Omental fat pad (tissue), 4 donors: ENCODE measurements around the gene ADGRG6. TPM values are rescaled to one million over a fixed set of nuclear protein-coding genes. Genes with fewer than 3 reads are reported as not detected.

Experiments used
- ATAC-seq: fragments of 150-250 bp; one replicate; pipeline ENCODE4 v1.9.1; 2016; ENCODE audit warnings: mild to moderate bottlenecking, moderate library complexity; ENCODE audit not compliant: low FRiP score
- DNase-seq: peaks from one replicate; pipeline ENCODE4 v3.0.0-alpha.2; 2019; ENCODE audit warnings: low spot score
- total RNA-seq, 4 donors: library from RNA; depleted of rRNA; stranded (reverse); fragments of >200 nt; gene quantifications; one replicate each; pipeline ENCODE4 v1.1.0, GENCODE V29; 2016
- TF ChIP-seq, protein P1 (sequence below), 3 donors: fragments of 450-650 bp; IDR thresholded peaks; one replicate each; pipeline ENCODE4 v1.5.1; 2016 to 2017; ENCODE audit warnings: antibody characterized with exemption in 3 of 3, mild to moderate bottlenecking in 3 of 3, moderate library complexity in 2 of 3

Gene ADGRG6
- total RNA-seq, 4 donors from 2014 or later: 28.5 to 68.6 (median 42.7) TPM

- ATAC-seq: no peak
- TF ChIP-seq, protein P1, sequence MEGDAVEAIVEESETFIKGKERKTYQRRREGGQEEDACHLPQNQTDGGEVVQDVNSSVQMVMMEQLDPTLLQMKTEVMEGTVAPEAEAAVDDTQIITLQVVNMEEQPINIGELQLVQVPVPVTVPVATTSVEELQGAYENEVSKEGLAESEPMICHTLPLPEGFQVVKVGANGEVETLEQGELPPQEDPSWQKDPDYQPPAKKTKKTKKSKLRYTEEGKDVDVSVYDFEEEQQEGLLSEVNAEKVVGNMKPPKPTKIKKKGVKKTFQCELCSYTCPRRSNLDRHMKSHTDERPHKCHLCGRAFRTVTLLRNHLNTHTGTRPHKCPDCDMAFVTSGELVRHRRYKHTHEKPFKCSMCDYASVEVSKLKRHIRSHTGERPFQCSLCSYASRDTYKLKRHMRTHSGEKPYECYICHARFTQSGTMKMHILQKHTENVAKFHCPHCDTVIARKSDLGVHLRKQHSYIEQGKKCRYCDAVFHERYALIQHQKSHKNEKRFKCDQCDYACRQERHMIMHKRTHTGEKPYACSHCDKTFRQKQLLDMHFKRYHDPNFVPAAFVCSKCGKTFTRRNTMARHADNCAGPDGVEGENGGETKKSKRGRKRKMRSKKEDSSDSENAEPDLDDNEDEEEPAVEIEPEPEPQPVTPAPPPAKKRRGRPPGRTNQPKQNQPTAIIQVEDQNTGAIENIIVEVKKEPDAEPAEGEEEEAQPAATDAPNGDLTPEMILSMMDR (IDR thresholded peaks at IDR 0.05): no peak
- DNase-seq: no peak
Observed at GRCh38 chr6:142412241-142412640, 110.4 kb downstream of the ADGRG6 start.

- no peak for ATAC-seq
- TF ChIP-seq, protein P1 (IDR thresholded peaks at IDR 0.05): no peak
- no peak for DNase-seq
Observed at GRCh38 chr6:142412658-142413057, 110.9 kb downstream of the ADGRG6 start.

DNA sequence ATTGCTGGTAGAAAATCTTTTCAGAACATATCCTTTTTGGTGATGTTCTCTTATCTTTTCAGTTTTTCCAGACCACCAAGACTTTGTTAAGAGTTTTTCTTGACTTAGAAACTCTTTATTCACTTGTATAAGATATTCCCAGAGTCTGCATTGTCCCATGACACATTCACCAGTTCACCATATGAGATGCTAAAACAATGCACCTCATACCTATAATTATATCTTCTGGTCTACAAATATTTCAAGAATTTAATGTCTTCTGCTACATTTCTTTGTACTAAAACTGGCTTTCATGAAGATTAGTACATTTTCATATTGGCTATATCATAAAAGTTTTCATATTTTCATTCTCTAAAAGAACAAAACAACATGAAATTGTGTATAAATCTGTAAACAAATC lies 111.3 kb downstream of the ADGRG6 start:
- no peak for ATAC-seq
- TF ChIP-seq, protein P1 (IDR thresholded peaks at IDR 0.05): no peak

DNA sequence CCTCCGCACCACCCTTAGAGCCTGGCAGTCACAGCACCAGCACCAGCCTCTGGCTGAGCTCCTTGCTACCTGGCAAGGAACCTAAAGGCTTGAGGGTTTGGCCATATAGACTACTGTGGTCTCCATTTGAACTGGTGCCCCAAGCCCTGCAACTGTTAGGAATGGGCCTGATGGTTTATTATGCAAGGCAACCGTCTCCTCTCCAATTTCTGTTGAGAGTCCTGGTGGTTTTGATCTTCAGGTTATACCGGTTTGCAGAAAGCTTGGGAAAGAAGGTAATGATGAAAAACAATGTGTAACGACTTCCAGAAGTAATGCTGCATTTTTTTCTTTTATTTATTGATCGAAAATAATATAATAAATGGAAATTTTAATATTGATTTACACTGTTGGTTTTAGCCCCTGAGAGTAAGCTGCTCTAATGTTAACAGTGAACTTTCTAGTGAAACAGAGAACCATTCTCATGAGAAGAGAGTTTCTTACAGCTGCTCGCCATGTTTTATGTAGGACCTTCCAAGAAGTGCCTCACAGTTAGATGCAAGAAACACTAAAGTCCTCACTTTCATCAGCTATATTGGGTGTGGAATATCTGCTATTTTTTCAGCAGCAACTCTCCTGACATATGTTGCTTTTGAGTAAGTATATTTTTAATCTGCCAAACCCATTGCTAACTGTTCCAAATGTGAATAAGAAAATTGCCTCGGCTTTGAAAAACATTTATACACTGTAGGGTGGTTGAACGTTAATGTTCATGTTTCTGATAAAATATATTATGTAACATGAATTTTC lies 112.8 kb downstream of the ADGRG6 start:
- ATAC-seq: no peak
- DNase-seq: no peak
- TF ChIP-seq, protein P1 (IDR thresholded peaks at IDR 0.05): no peak

More for the DNA sequence above, 111.3 kb downstream of the ADGRG6 start:
- DNase-seq: no peak

- TF ChIP-seq, protein P1 (IDR thresholded peaks at IDR 0.05): no peak
- ATAC-seq (no peak), DNase-seq (no peak)
Observed at GRCh38 chr6:142416179-142416578, 114.4 kb downstream of the ADGRG6 start.

GRCh38 chr6:142416686-142417085 lies 114.9 kb downstream of the ADGRG6 start:
- TF ChIP-seq, protein P1 (IDR thresholded peaks at IDR 0.05): no peak
- ATAC-seq (no peak), DNase-seq (no peak)

- ATAC-seq (no peak), DNase-seq (no peak)
- TF ChIP-seq, protein P1 (IDR thresholded peaks at IDR 0.05): no peak
Observed at GRCh38 chr6:142417331-142417750, 115.5 kb downstream of the ADGRG6 start.
